Ascending aorta (tissue), 2 donors: ENCODE measurements around the gene ITIH2. TPM values are rescaled to one million over a fixed set of nuclear protein-coding genes. Genes with fewer than 3 reads are reported as not detected.

Experiments
- DNase-seq, 2 donors: peaks; one replicate each; pipeline ENCODE4 v3.0.0-alpha.2; 2019; ENCODE audit warnings: low spot score in 2 of 2
- H3K27ac ChIP-seq, 2 donors: fragments of 200-600 bp; sonication (generic); one replicate each; pipeline ENCODE4 v1.5.1; 2016 to 2017; ENCODE audit warnings: mild to moderate bottlenecking in 1 of 2
- H3K27me3 ChIP-seq: fragments of 200-600 bp; sonication (generic); one replicate; pipeline ENCODE4 v1.5.1; 2017
- H3K36me3 ChIP-seq, 2 donors: fragments of 200-600 bp; sonication (generic); one replicate each; pipeline ENCODE4 v1.5.1; 2016
- H3K4me1 ChIP-seq, 2 donors: fragments of 200-600 bp; sonication (generic); one replicate each; pipeline ENCODE4 v1.5.1; 2016 to 2017; ENCODE audit warnings: mild to moderate bottlenecking in 1 of 2
- H3K4me3 ChIP-seq, 2 donors: fragments of 200-600 bp; sonication (generic); one replicate each; pipeline ENCODE4 v1.5.1; 2016 to 2017; ENCODE audit warnings: mild to moderate bottlenecking in 1 of 2
- H3K9me3 ChIP-seq, 2 donors: fragments of 200-600 bp; sonication (generic); one replicate each; pipeline ENCODE4 v1.5.1; 2016
- CTCF ChIP-seq, 3 experiments: fragments of 200-600 bp in 2 of 3; fragments of 450-650 bp in 1 of 3; sonication (generic) in 2 of 3; IDR thresholded peaks; one replicate each; pipeline ENCODE4 v1.5.1; 2016 to 2019; ENCODE audit warnings: antibody characterized with exemption in 3 of 3, mild to moderate bottlenecking in 1 of 3, moderate library complexity in 1 of 3
- intact Hi-C: fragments of 100-400 bp; cut with DNase I; formaldehyde crosslinking; loops from one replicate; pipeline ENCODE4 v1.15.1; 2023
- total RNA-seq: library from RNA; depleted of rRNA; stranded (reverse); fragments of >200 nt; gene quantifications from one replicate; pipeline ENCODE4 v1.1.0, GENCODE V29; 2016

The ITIH2 gene
- total RNA-seq, 1 donor from 2014 or later, result 2.4 TPM

- peak overlapping the region; percentile 90 to 91 for H3K4me3 ChIP-seq
- no peak for TF ChIP-seq CTCF (IDR thresholded peaks at IDR 0.05)
- no peaks in the 10 kb centered on the region for H3K9me3 ChIP-seq
- no peaks in the 10 kb centered on the region for H3K36me3 ChIP-seq
- H3K4me1 ChIP-seq, result peaks cover 0 to 7% of the 10 kb centered on the region in 2 donors
- no peaks in the 10 kb centered on the region for H3K27me3 ChIP-seq
- intact Hi-C loops, result no loop called here
- no peak overlapping the region for H3K27ac ChIP-seq
- no peak for DNase-seq
Observed at GRCh38 chr10:7665767-7666166, 37.3 kb upstream of the ITIH2 start.

DNA sequence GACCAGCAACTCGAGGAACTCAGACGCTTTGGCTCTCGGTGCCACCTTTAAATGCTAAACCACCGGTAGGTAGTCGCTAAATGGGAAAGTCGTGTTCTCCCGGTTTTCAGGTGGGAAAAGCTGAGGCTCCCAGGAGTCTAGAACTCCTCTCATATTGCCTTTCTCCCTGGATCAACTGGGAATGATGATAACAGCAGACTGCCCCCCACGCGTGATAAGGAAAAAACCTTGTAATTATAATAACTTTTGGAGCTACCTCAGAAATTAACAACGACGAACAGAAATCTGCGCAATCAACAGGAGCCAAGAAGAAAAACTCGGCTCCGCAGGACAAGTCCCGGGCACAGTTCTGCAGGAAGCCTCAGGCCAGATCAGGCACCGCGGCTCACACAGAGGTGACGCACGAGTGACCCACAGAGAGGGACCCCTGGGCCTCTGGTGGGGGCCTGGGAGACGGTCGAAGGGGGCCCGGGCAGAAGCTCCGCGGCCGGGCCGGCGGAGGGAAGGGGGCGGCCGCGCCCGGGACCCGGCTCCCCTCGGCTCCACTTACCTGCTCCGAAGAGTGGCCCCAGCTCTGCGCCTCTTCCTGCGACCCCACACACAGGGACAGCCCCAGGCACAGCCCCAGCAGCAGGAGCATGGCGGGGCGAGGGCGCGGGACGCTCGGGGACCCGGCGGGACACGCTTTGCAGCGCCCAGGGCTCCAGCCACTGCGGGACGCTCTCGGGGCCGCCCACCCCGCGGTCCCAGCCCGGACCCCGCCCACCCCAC is 36.7 kb upstream of the ITIH2 start, which contains the start of gene ITIH5:
Gene ITIH5, minus strand, starts transcription at position 714 of the 771 bp plus-strand sequence. Its CDS starts 74 bp downstream, at position 640.
- Histone ChIP-seq H3K9me3 (no peaks in the 10 kb centered on the region), H3K36me3 (no peaks in the 10 kb centered on the region), H3K27ac (peak within 1 kb of the TSS in 1 of 2 donors; percentile 34), H3K4me1 (peaks cover 0 to 7% of the 10 kb centered on the region in 2 donors), H3K4me3 (peak within 1 kb of the TSS; percentile 90 to 91), H3K27me3 (no peaks in the 10 kb centered on the region)
- no peak for DNase-seq
- intact Hi-C loops, result no loop called here
- TF ChIP-seq CTCF (IDR thresholded peaks at IDR 0.05), result no peak

DNA sequence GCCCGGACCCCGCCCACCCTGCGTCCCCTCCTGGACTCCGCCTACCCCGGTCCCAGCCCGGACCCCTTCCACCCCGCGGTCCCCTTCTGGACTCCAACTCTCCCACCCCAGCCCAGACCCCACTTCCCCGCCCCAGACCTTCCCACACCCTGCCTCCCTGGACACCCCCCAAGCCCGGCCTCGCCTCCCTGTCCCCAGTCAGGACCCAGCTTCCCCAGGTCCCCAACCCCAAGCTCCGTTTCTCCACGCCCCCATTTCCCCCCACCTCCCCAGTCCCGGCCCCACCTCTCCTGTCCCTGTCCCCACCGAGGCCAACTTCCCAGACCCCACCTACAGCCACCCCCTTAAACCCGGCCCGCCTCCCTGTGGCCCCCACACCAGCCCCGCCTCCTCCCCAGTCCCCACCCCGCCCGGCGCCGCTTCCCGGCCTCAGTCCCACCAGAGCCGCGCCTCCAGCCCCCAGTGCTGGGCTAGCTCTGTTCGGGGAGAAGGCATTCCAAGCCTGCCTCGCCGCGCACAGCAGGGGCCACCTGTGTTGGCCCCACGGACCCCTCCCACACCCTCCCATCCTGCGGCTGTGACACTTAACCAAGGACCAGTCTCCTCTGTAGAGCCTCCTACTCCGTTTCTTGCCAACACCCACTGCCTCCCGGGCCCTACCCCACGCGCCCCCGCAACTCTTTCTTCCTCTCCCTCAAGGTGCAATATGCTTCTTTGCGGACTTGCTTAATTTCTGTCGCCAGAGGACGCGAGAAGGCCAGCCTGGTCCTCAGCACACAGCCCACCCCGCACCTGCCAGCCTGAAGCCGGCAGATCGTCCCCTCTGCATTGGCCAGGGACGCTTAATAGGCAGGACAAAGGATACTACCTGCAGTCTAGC is 35.6 kb upstream of the ITIH2 start:
- Histone ChIP-seq H3K36me3 (no peaks in the 10 kb centered on the region), H3K9me3 (no peaks in the 10 kb centered on the region), H3K27me3 (no peaks in the 10 kb centered on the region), H3K4me3 (peak overlapping the region; percentile 31 to 91), H3K27ac (peak overlapping the region in 1 of 2 donors; percentile 34), H3K4me1 (peaks cover 0 to 7% of the 10 kb centered on the region in 2 donors)
- intact Hi-C loops, result no loop called here
- no peak for TF ChIP-seq CTCF (IDR thresholded peaks at IDR 0.05)
- DNase-seq, result no peak

- Histone ChIP-seq H3K4me3 (no peak overlapping the region), H3K4me1 (peaks cover 0 to 6% of the 10 kb centered on the region in 2 donors), H3K27ac (no peak overlapping the region), H3K9me3 (no peaks in the 10 kb centered on the region), H3K36me3 (no peaks in the 10 kb centered on the region), H3K27me3 (no peaks in the 10 kb centered on the region)
- no peak for TF ChIP-seq CTCF (IDR thresholded peaks at IDR 0.05)
- DNase-seq, result no peak
- intact Hi-C loops, result no loop called here
Observed at GRCh38 chr10:7670157-7670556, 33.0 kb upstream of the ITIH2 start.

- intact Hi-C loops, result no loop called here
- no peak overlapping the region for H3K27ac ChIP-seq
- TF ChIP-seq CTCF (IDR thresholded peaks at IDR 0.05), result no peak
- no peak overlapping the region for H3K4me3 ChIP-seq
- H3K9me3 ChIP-seq, result no peaks in the 10 kb centered on the region
- no peaks in the 10 kb centered on the region for H3K36me3 ChIP-seq
- DNase-seq, result no peak
- H3K4me1 ChIP-seq, result no peaks in the 10 kb centered on the region
- no peaks in the 10 kb centered on the region for H3K27me3 ChIP-seq
Observed at GRCh38 chr10:7672341-7673134, 30.6 kb upstream of the ITIH2 start.
